ENCODE measurements around the gene DACH1. TPM values are rescaled to one million over a fixed set of nuclear protein-coding genes. Genes with fewer than 3 reads are reported as not detected.

DACH1 gene
- total and polyA plus RNA-seq, 2 of the 13 experiments (the other 11 are each of a cell fraction or from before 2014, with no cell fraction given) = not detected

GRCh38 chr13:71522941-71523526 is 344.0 kb downstream of the DACH1 start:
- WGBS (ENCODE audit: low lambda C conversion rate) = 8% methylated on average over 4 of the region's 4 CpGs
- TF ChIP-seq ZNF451 (CRISPR knock-in tag; IDR thresholded peaks at IDR 0.05) = no peak
- TF ChIP-seq ZNF225 (CRISPR knock-in tag; IDR thresholded peaks at IDR 0.05) = no peak
- TF ChIP-seq ZBTB3 (CRISPR knock-in tag; IDR thresholded peaks at IDR 0.05; ENCODE audit: borderline replicate concordance, low read depth) = no peak
- no peak for TF ChIP-seq ZBTB40 (IDR thresholded peaks at IDR 0.05)
- no peak for TF ChIP-seq ZBTB40 (CRISPR knock-in tag; IDR thresholded peaks at IDR 0.05)
- TF ChIP-seq ZNF326 (CRISPR knock-in tag; IDR thresholded peaks at IDR 0.05; ENCODE audit: borderline replicate concordance) = no peak
- TF ChIP-seq THYN1 (CRISPR knock-in tag; IDR thresholded peaks at IDR 0.05; ENCODE audit: borderline replicate concordance, low read depth) = no peak
- no peak for TF ChIP-seq NFIC (IDR thresholded peaks at IDR 0.05; ENCODE audit: low read length)
- Histone ChIP-seq H3K4me3 (replicated peaks in 1 of 3; ENCODE audit: insufficient read depth in 1 of 3, low read depth in 2 of 3, low read length in 3 of 3) (no peak overlapping the region), H3K36me3 (replicated peaks in 1 of 2; ENCODE audit: control insufficient read depth in 1 of 2, insufficient read depth in 2 of 2, low read length in 2 of 2) (no peaks in the 10 kb centered on the region), H3K79me2 (ENCODE audit: insufficient read depth, low read length) (no peaks in the 10 kb centered on the region), H3K27ac (ENCODE audit: extremely low read length, insufficient read depth, low read length) (no peak overlapping the region), H2AFZ (ENCODE audit: low read length) (no peak overlapping the region), H3K9ac (ENCODE audit: insufficient read depth, low read depth, low read length) (no peak overlapping the region), H3K4me1 (ENCODE audit: insufficient read depth, low read length) (no peaks in the 10 kb centered on the region), H4K20me1 (ENCODE audit: insufficient read depth, low read length) (no peaks in the 10 kb centered on the region), H3K4me2 (ENCODE audit: low read depth, low read length) (no peak overlapping the region), H3K9me3 (ENCODE audit: low read length) (no peaks in the 10 kb centered on the region), H3K27me3 (ENCODE audit: control insufficient read depth in 1 of 2, insufficient read depth in 2 of 2, low read length in 2 of 2) (no peaks in the 10 kb centered on the region)
- ChIA-PET POLR2A (no interaction called here), CTCF (ENCODE audit: low intra/inter-chr PET ratio, low total read pairs) (no interaction called here)
- BruUV-seq (replicated peaks) = no TSS peak
- in situ Hi-C loops (cut with HindIII; ENCODE audit: extremely low pct_ligation_motif_present, low pct_unique_long_range_greater_than_20kb) = no loop called here
- ATAC-seq (no peak), FAIRE-seq (no peak), DNase-seq (ENCODE audit: low spot score) (no peak)
- intact Hi-C loops (cut with micrococcal nuclease; ENCODE audit: unreplicated experiment) = no loop called here

All from HepG2 (cell line).